Loucy (cell line): ENCODE results near the gene EPSTI1.

Experiments
- H2AFZ ChIP-seq: fragments of 200-600 bp; sonication (generic); 2 replicates; pipeline ENCODE4 v1.6.0; 2016; ENCODE audit warnings: antibody characterized with exemption, mild to moderate bottlenecking, low read length, moderate library complexity
- H3F3A ChIP-seq: fragments of 200-600 bp; 2 replicates; pipeline ENCODE4 v1.6.0; 2016; ENCODE audit warnings: antibody characterized with exemption, low read depth, mild to moderate bottlenecking
- H3K27me3 ChIP-seq: fragments of 200-600 bp; sonication (generic); 2 replicates; pipeline ENCODE4 v1.6.1; 2014; ENCODE audit warnings: low read length, mild to moderate bottlenecking; ENCODE audit not compliant: insufficient read depth, poor library complexity, severe bottlenecking
- H3K36me3 ChIP-seq: fragments of 200-600 bp; sonication (generic); 2 replicates; pipeline ENCODE4 v1.6.1; 2016; ENCODE audit warnings: low read length; ENCODE audit not compliant: insufficient read depth
- H3K4me1 ChIP-seq: fragments of 200-600 bp; sonication (generic); 2 replicates; pipeline ENCODE4 v1.5.1; 2014; ENCODE audit warnings: low read length, mild to moderate bottlenecking; ENCODE audit not compliant: insufficient read depth, poor library complexity, severe bottlenecking
- H3K4me2 ChIP-seq: fragments of 200-600 bp; sonication (generic); 2 replicates; pipeline ENCODE4 v1.6.0; 2014; ENCODE audit warnings: antibody characterized with exemption, low read length, low read depth, mild to moderate bottlenecking; ENCODE audit not compliant: poor library complexity, severe bottlenecking
- H3K4me3 ChIP-seq: fragments of 200-600 bp; sonication (generic); 2 replicates; pipeline ENCODE4 v1.5.1; 2014; ENCODE audit warnings: low read length, mild to moderate bottlenecking, mixed read lengths; ENCODE audit not compliant: poor library complexity, severe bottlenecking
- H3K79me2 ChIP-seq: fragments of 200-600 bp; sonication (generic); 2 replicates; pipeline ENCODE4 v1.6.1; 2014; ENCODE audit warnings: low read length; ENCODE audit not compliant: insufficient read depth
- H3K9ac ChIP-seq: fragments of 200-600 bp; sonication (generic); 2 replicates; pipeline ENCODE4 v1.6.0; 2014; ENCODE audit warnings: mild to moderate bottlenecking, low read depth, low read length, moderate library complexity; ENCODE audit not compliant: poor library complexity, severe bottlenecking
- H3K9me2 ChIP-seq: fragments of 200-600 bp; sonication (generic); replicated peaks from 2 replicates; pipeline ENCODE4 v1.6.1; 2016; ENCODE audit warnings: low read depth, low read length, mixed read lengths
- H3K9me3 ChIP-seq: fragments of 200-600 bp; sonication (generic); 2 replicates; pipeline ENCODE4 v1.6.1; 2014; ENCODE audit warnings: mild to moderate bottlenecking, antibody characterized with exemption, low read length, low read depth; ENCODE audit not compliant: insufficient read depth
- H4K20me1 ChIP-seq: fragments of 200-600 bp; sonication (generic); 2 replicates; pipeline ENCODE4 v1.6.0; 2014; ENCODE audit warnings: antibody characterized with exemption, low read length, mild to moderate bottlenecking; ENCODE audit not compliant: insufficient read depth, poor library complexity, severe bottlenecking
- EZH2phosphoT487 ChIP-seq: fragments of 200-600 bp; IDR thresholded peaks from 2 replicates; pipeline ENCODE4 v1.6.1; 2018; ENCODE audit warnings: antibody characterized with exemption, mild to moderate bottlenecking, moderate library complexity, borderline replicate concordance
- TF ChIP-seq, protein P1 (sequence below): fragments of 200-600 bp; sonication (generic); conservative IDR thresholded peaks from 2 replicates; pipeline ENCODE4 v1.5.1; 2014; ENCODE audit warnings: mild to moderate bottlenecking, antibody characterized with exemption, low read length

The EPSTI1 gene

GRCh38 chr13:42967660-42968059, 24.4 kb downstream of the EPSTI1 start:
- H3K4me2 ChIP-seq = no peak overlapping the region

GRCh38 chr13:42965281-42965680, 26.8 kb downstream of the EPSTI1 start:
- no peaks in the 10 kb centered on the region for H3K27me3 ChIP-seq
- TF ChIP-seq, protein P1, sequence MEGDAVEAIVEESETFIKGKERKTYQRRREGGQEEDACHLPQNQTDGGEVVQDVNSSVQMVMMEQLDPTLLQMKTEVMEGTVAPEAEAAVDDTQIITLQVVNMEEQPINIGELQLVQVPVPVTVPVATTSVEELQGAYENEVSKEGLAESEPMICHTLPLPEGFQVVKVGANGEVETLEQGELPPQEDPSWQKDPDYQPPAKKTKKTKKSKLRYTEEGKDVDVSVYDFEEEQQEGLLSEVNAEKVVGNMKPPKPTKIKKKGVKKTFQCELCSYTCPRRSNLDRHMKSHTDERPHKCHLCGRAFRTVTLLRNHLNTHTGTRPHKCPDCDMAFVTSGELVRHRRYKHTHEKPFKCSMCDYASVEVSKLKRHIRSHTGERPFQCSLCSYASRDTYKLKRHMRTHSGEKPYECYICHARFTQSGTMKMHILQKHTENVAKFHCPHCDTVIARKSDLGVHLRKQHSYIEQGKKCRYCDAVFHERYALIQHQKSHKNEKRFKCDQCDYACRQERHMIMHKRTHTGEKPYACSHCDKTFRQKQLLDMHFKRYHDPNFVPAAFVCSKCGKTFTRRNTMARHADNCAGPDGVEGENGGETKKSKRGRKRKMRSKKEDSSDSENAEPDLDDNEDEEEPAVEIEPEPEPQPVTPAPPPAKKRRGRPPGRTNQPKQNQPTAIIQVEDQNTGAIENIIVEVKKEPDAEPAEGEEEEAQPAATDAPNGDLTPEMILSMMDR = no peak
- TF ChIP-seq EZH2phosphoT487 = no peak
- H3K9me3 ChIP-seq = no peaks in the 10 kb centered on the region
- H3F3A ChIP-seq = no peaks in the 10 kb centered on the region
- H3K9me2 ChIP-seq = no peaks in the 10 kb centered on the region
- H3K4me1 ChIP-seq = peaks cover 3% of the 10 kb centered on the region
- H3K79me2 ChIP-seq = no peaks in the 10 kb centered on the region
- H3K4me3 ChIP-seq = no peak overlapping the region
- H2AFZ ChIP-seq = no peak overlapping the region
- H4K20me1 ChIP-seq = no peaks in the 10 kb centered on the region
- H3K4me2 ChIP-seq = no peak overlapping the region
- no peak overlapping the region for H3K9ac ChIP-seq
- H3K36me3 ChIP-seq = peaks cover 3% of the 10 kb centered on the region; the same call in 1 of the 2 replicates

More at GRCh38 chr13:42967660-42968059, 24.4 kb downstream of the EPSTI1 start:
- no peak overlapping the region for H3K9ac ChIP-seq
- H3K4me1 ChIP-seq = peaks cover 21% of the 10 kb centered on the region
- H3K36me3 ChIP-seq = 0 out of 2 replicates have a peak, but pooled peaks cover 2% of the 10 kb centered on the region
- H3K9me2 ChIP-seq = no peaks in the 10 kb centered on the region
- no peaks in the 10 kb centered on the region for H4K20me1 ChIP-seq
- no peak overlapping the region for H2AFZ ChIP-seq
- H3K27me3 ChIP-seq = no peaks in the 10 kb centered on the region
- TF ChIP-seq, protein P1 = no peak
- TF ChIP-seq EZH2phosphoT487 = no peak
- no peaks in the 10 kb centered on the region for H3K79me2 ChIP-seq
- no peaks in the 10 kb centered on the region for H3F3A ChIP-seq
- H3K9me3 ChIP-seq = no peaks in the 10 kb centered on the region
- H3K4me3 ChIP-seq = no peak overlapping the region

- H3K79me2 ChIP-seq = no peaks in the 10 kb centered on the region
- no peaks in the 10 kb centered on the region for H3K27me3 ChIP-seq
- no peak overlapping the region for H3K4me3 ChIP-seq
- H3K36me3 ChIP-seq = peaks cover 3% of the 10 kb centered on the region; the same call in 1 of the 2 replicates
- TF ChIP-seq, protein P1 = no peak
- TF ChIP-seq EZH2phosphoT487 = no peak
- no peaks in the 10 kb centered on the region for H3K9me3 ChIP-seq
- H3K4me2 ChIP-seq = no peak overlapping the region
- peaks cover 1% of the 10 kb centered on the region for H3K4me1 ChIP-seq
- H3K9ac ChIP-seq = no peak overlapping the region
- H2AFZ ChIP-seq = no peak overlapping the region
- no peaks in the 10 kb centered on the region for H4K20me1 ChIP-seq
- H3K9me2 ChIP-seq = no peaks in the 10 kb centered on the region
- H3F3A ChIP-seq = no peaks in the 10 kb centered on the region
Measured at GRCh38 chr13:42964761-42965161, 27.3 kb downstream of the EPSTI1 start.
